DOHH2 (cell line): ENCODE results near the gene PTRHD1.
A peak's percentile ranks its signal among the peaks of the same experiment; 100 is the strongest.

Experiments
- CTCF ChIP-seq: fragments of 200-600 bp; sonication (generic); IDR thresholded peaks from one replicate; pipeline ENCODE4 v1.5.1; 2014; ENCODE audit warnings: antibody characterized with exemption, mild to moderate bottlenecking, low read depth, low read length; ENCODE audit not compliant: poor library complexity, severe bottlenecking
- EZH2phosphoT487 ChIP-seq: fragments of 200-600 bp; sonication (generic); IDR thresholded peaks from 2 replicates; pipeline ENCODE4 v1.6.1; 2017; ENCODE audit warnings: borderline replicate concordance, mild to moderate bottlenecking, antibody characterized with exemption, low read length, moderate library complexity, mixed read lengths

- TF ChIP-seq CTCF (peak; percentile 77), EZH2phosphoT487 (no peak)
Measured at GRCh38 chr2:24824966-24825882, 32.0 kb upstream of the PTRHD1 start.
